ENCODE results near the gene MEF2C.

Gene MEF2C

GRCh38 chr5:88772831-88773230 is 110.2 kb downstream of the MEF2C start:
- no peak for DNase-seq
- intact Hi-C loops (cut with DNase I) = no loop called here

- no peak for DNase-seq
- intact Hi-C loops (cut with DNase I) = no loop called here
These were observed 110.9 kb downstream of the MEF2C start for GRCh38 chr5:88772047-88772446.

GRCh38 chr5:88770276-88771257 is 112.4 kb downstream of the MEF2C start:
- DNase-seq = no peak
- intact Hi-C loops (cut with DNase I) = no loop called here

GRCh38 chr5:88769165-88769564 is 113.8 kb downstream of the MEF2C start:
- intact Hi-C loops (cut with DNase I) = no loop called here
- DNase-seq = no peak

GRCh38 chr5:88768411-88768810 is 114.6 kb downstream of the MEF2C start:
- DNase-seq = no peak
- intact Hi-C loops (cut with DNase I) = no loop called here

DNA sequence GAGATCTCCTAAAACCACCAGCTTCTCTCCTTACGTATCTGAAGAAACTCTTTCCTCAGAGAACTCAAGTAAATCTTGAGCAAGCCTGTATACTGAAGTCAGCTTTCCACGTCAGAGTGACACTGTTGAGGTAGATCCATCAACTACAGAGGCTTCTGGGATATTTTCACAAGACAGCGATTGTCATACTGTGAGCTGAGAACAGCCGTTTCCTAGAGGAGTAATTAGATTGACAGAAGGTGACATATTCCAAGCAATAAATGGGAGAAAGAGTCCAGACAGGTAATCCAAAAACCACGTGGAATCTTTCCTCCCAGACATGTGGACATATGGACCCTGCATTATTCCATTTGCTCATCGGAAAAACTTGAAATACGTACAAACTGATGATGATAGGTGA is 117.2 kb downstream of the MEF2C start:
- DNase-seq = no peak
- intact Hi-C loops (cut with DNase I) = no loop called here

DNA sequence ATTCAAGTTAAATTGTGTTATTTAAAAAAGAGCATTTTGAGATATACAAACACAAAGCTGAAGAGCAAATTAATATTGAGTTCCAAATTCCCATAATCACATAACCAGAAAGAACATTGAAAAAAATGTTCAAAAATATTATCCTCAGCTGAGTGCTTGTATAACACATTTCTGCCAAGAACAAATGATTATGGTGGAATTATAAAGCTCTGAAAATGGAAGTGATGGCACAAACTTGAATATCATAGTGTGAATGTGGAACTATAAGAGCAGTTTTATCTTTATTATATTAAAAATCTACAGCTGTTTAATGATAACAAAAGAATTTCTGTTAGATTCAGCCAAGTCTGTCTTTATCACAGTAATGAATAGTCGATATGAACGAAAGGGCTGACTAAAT is 117.8 kb downstream of the MEF2C start:
- intact Hi-C loops (cut with DNase I) = no loop called here
- no peak for DNase-seq

DNA sequence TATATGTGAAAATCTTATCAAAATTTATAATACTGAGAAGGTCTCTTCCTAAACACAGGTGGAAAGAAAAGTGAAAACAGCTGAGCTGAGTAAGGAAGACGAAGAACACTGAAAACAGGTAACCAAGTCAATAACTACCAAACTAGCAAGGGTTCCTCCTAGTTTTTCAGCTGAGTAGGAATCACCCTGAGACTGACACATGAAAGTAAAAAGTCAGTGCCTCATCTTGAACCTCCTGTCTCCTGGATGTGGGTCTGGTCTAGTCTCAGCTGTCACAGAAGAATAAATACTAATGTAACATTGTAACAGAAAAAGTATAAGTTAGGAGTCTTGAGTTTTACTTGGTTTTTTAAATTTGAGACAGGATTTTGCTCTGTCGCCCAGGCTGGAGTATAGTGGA is 121.0 kb downstream of the MEF2C start:
- DNase-seq = no peak
- intact Hi-C loops (cut with DNase I) = no loop called here

GRCh38 chr5:88761269-88761850 is 121.6 kb downstream of the MEF2C start:
- no peak for DNase-seq
- intact Hi-C loops (cut with DNase I) = no loop called here

DNA sequence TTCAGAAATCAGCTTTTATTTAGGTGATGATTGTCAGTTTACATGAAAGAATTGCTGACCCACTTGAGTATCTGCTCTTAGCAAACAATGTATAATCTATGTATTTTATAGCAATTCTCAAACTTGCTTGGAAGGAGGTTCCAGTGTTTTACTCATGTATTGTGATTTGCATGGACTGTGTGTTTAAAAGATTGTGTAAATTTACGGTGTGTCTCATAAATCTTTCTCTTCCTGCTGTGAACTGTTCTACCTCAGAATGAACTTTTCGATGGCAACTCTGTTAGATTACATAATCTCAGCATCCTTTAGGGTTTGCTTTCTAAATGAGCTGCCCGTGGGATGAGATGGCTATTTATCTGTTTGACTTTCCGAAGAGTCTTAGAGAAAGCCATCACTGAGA is 122.5 kb downstream of the MEF2C start:
- no peak for DNase-seq
- intact Hi-C loops (cut with DNase I) = no loop called here

GRCh38 chr5:88758591-88758990 is 124.4 kb downstream of the MEF2C start:
- DNase-seq = no peak
- intact Hi-C loops (cut with DNase I) = no loop called here

GRCh38 chr5:88758184-88758583 is 124.8 kb downstream of the MEF2C start:
- no peak for DNase-seq
- intact Hi-C loops (cut with DNase I) = no loop called here

DNA sequence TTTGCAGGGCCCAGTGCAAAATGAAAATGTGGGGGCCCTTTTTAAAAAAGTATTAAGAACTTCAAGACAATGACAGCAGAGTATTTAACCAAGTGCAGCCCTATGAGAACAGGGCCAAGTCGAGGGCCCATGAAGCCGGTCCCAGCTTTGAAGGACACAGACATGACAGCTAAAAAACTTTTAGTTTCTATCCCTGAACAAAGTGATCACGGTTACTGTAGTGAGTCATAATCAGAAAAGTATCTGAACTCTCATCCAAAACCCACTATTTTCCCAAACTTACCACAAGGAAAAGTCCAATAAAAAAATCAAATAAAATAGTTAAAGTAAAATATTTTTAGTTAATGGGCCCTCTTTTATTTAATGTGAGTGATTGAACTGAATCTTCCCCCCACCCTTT is 126.0 kb downstream of the MEF2C start:
- DNase-seq = no peak
- intact Hi-C loops (cut with DNase I) = no loop called here

DNA sequence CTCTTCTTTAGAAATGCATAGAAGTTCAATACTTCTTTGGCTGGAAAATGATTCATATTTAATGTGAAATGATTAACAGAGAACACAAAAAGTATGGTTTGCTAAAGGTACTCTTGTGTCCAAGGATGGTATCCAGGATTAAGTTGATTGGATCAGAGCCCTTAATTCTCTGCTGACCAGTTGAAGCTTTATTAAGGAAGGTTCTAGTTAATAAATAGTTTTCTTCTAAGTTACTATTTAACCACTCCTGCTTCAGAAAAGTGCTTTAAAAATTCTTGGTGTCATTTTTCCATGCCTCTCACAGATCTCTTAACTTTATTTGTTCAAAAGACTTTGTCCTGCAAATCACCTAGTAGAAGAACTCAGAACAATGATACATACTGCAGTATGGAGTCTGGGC is 134.3 kb downstream of the MEF2C start:
- intact Hi-C loops (cut with DNase I) = no loop called here

GRCh38 chr5:88746438-88746882 is 136.5 kb downstream of the MEF2C start:
- DNase-seq = no peak
- intact Hi-C loops (cut with DNase I) = no loop called here

More for the DNA sequence above, 134.3 kb downstream of the MEF2C start:
- DNase-seq = no peak

- intact Hi-C loops (cut with DNase I) = no loop called here
- DNase-seq = no peak
These were observed 137.8 kb downstream of the MEF2C start for GRCh38 chr5:88745093-88745696.

- DNase-seq = no peak
- intact Hi-C loops (cut with DNase I) = no loop called here
These were observed 139.7 kb downstream of the MEF2C start for GRCh38 chr5:88743231-88743834.

DNA sequence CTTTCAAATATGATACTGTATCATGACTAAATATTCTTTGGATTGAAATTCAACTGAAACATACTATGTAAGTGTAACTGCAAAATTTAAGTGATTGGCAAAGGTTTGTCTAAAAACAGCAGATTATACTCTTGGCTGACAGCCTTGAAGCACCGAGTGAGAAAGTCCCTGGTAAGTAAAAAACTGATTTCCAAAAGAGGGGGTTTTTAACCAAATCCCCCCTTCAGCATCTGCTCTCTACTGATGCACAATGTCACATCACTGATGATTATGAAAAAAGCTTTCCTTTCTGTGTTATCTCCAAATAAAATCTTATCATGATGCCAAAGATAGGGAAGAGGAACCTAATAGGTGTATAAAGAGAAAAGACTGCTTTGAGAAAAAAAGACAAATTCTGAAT is 141.0 kb downstream of the MEF2C start:
- no peak for DNase-seq
- intact Hi-C loops (cut with DNase I) = no loop called here

- intact Hi-C loops (cut with DNase I) = no loop called here
- DNase-seq = no peak
These were observed 142.3 kb downstream of the MEF2C start for GRCh38 chr5:88740604-88741185.

GRCh38 chr5:88736494-88736893 is 146.5 kb downstream of the MEF2C start:
- intact Hi-C loops (cut with DNase I) = loop anchor here (10.0 kb wide), 1 partner anchor 148 kb away; the partner anchor contains the start of gene MEF2C

GRCh38 chr5:88734983-88735382 is 148.0 kb downstream of the MEF2C start:
- peak in 1 of 10 donors; percentile 70 for DNase-seq
- intact Hi-C loops (cut with DNase I) = loop anchor here (5.0 to 10.0 kb wide), 2 partner anchors 150 to 1452 kb away; partner anchors contain the start of gene MEF2C

More at GRCh38 chr5:88736494-88736893, 146.5 kb downstream of the MEF2C start:
- DNase-seq = no peak
